ENCODE results near the gene CCDC33. TPM values are rescaled to one million over a fixed set of nuclear protein-coding genes. Genes with fewer than 3 reads are reported as not detected.

CCDC33 gene
- total and polyA plus RNA-seq, 8 donors, result 0.58 to 9.4 (median 0.73) TPM; not detected in 5

DNA sequence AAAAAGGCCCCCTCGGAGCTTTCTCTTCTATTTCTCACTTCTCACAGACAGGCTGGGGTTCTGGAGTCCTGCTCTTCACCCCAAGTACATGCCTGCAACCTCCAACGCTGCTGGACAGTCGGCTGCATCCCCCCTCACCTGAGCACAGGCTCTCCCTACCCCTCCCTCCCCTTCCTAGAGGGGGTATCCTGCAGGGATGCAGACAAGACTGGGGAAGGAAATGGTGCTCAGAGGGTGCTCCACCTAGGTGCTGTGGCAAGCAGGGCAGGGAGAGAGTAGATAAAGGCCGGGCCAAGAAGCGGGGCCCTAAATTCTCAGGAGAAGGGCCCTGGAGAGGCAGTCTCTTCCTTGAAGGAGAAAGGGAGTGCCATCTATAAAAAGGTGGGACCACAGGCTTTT, 26.6 kb upstream of the CCDC33 start:
- TF ChIP-seq POLR2AphosphoS5 (IDR thresholded peaks at IDR 0.05) (no peak), EP300 (IDR thresholded peaks at IDR 0.05) (no peak), POLR2A (IDR thresholded peaks at IDR 0.05) (no peak)
- TF ChIP-seq, protein P1, sequence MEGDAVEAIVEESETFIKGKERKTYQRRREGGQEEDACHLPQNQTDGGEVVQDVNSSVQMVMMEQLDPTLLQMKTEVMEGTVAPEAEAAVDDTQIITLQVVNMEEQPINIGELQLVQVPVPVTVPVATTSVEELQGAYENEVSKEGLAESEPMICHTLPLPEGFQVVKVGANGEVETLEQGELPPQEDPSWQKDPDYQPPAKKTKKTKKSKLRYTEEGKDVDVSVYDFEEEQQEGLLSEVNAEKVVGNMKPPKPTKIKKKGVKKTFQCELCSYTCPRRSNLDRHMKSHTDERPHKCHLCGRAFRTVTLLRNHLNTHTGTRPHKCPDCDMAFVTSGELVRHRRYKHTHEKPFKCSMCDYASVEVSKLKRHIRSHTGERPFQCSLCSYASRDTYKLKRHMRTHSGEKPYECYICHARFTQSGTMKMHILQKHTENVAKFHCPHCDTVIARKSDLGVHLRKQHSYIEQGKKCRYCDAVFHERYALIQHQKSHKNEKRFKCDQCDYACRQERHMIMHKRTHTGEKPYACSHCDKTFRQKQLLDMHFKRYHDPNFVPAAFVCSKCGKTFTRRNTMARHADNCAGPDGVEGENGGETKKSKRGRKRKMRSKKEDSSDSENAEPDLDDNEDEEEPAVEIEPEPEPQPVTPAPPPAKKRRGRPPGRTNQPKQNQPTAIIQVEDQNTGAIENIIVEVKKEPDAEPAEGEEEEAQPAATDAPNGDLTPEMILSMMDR (IDR thresholded peaks at IDR 0.05), result no peak
- peaks cover 0 to 5% (median under 1%) of the 10 kb centered on the region in 4 donors for H3K4me1 ChIP-seq
- no peak for DNase-seq
- H3K4me3 ChIP-seq, result no peak overlapping the region
- H3K36me3 ChIP-seq, result no peaks in the 10 kb centered on the region
- no peaks in the 10 kb centered on the region for H3K9me3 ChIP-seq
- WGBS, 5 donors, result 65 to 84% (median 71%) methylated on average over 5 of the region's 5 CpGs
- H3K27me3 ChIP-seq, result peaks cover 0 to 20% (median 0%) of the 10 kb centered on the region in 3 donors
- intact Hi-C loops (cut with DNase I; ENCODE audit: low total_unique reads), result no loop called here
- no peak overlapping the region for H3K27ac ChIP-seq

DNA sequence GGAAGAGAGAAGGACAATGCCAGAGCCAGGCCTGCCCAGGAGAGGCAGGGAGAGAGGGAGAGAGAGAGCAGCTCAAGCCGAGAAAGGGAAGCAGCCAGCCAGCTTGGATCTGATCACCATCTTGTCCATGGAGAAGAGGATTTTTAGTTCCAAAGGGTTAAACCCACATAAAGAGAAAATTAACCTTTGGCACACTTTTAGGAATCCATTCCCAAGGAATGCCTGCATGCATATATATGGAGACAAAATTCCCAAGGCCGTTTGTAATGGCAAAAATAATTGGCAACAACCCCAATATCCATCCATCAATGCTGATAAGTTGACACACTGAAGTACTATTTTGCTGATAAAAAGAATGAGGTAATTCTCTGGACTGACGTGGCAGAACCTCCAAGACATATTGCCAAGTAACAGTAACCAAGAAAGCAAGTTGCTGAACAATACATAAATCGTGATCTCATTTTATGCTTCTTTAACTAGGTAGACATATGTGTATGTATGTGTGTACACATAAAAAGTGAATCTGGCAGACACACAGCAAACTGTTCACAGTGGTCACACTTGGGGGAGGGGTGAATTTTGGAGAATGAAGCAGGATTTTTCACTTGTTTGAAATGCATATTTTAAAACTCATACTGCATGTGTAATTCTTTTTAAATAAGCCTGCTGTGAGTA, 26.0 kb upstream of the CCDC33 start:
- Histone ChIP-seq H3K9me3 (no peaks in the 10 kb centered on the region), H3K27ac (no peak overlapping the region), H3K4me3 (no peak overlapping the region), H3K27me3 (peaks cover 0 to 20% (median 0%) of the 10 kb centered on the region in 3 donors), H3K4me1 (peaks cover 0 to 6% (median 4%) of the 10 kb centered on the region in 4 donors), H3K36me3 (no peaks in the 10 kb centered on the region)
- 23 to 44% (median 31%) methylated on average over 4 of the region's 4 CpGs for WGBS, 5 donors
- no peak for TF ChIP-seq POLR2A (IDR thresholded peaks at IDR 0.05)
- no peak for TF ChIP-seq POLR2AphosphoS5 (IDR thresholded peaks at IDR 0.05)
- TF ChIP-seq, protein P1 (IDR thresholded peaks at IDR 0.05), result no peak
- TF ChIP-seq EP300 (IDR thresholded peaks at IDR 0.05), result no peak
- DNase-seq, result peak in 1 of 2 donors; percentile 90
- intact Hi-C loops (cut with DNase I; ENCODE audit: low total_unique reads), result no loop called here

DNA sequence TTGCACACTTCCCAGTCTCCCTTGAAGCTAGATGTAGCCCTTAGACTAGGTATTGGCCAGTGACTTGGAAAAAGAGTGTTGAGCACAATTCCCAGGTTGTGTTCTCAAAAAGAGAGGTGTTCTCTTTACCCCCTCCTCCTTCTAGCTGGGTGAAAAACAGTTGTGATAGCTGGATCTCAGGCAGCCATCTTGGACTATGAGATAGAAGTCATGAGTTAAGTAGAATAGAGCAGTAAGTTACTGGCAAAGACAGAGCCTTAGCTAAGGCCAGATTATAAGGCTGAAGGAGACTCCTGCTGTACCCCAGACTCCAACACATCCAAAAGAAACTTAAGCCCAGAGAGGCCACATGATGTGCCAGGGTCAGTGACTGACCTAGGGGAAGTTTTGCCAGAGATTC, 25.4 kb upstream of the CCDC33 start:
- peaks cover 0 to 12% (median 7%) of the 10 kb centered on the region in 4 donors for H3K4me1 ChIP-seq
- intact Hi-C loops (cut with DNase I; ENCODE audit: low total_unique reads), result no loop called here
- H3K27ac ChIP-seq, result no peak overlapping the region
- no peak overlapping the region for H3K4me3 ChIP-seq
- TF ChIP-seq EP300 (IDR thresholded peaks at IDR 0.05), result no peak
- TF ChIP-seq, protein P1 (IDR thresholded peaks at IDR 0.05), result no peak
- no peak for DNase-seq
- no peaks in the 10 kb centered on the region for H3K36me3 ChIP-seq
- no peaks in the 10 kb centered on the region for H3K9me3 ChIP-seq
- peaks cover 0 to 18% (median 0%) of the 10 kb centered on the region in 3 donors for H3K27me3 ChIP-seq

DNA sequence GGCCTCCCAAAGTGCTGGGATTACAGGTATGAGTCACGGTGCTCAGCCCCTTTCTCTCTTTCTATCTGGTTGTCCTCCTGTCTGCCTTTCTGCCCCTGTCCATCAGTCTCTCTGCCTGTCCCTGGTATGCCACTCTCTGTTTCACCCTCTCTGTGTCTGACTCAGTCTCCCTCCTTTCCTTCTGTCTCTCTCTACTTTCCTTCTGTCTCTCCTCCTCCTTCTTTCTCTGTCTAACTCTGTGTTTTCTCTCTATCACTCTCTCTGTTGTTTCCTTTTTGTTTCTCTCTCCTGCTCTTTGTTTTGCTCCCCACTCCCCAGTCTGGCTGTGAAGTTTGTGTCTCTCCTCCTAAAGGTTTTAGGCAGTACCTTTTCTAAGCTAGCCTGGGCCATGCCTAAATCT, 24.5 kb upstream of the CCDC33 start:
- H3K36me3 ChIP-seq, result no peaks in the 10 kb centered on the region
- H3K9me3 ChIP-seq, result no peaks in the 10 kb centered on the region
- intact Hi-C loops (cut with DNase I; ENCODE audit: low total_unique reads), result no loop called here
- DNase-seq, result no peak
- H3K27me3 ChIP-seq, result peaks cover 0 to 18% (median 0%) of the 10 kb centered on the region in 3 donors
- TF ChIP-seq EP300 (IDR thresholded peaks at IDR 0.05), result no peak
- no peak overlapping the region for H3K4me3 ChIP-seq
- H3K4me1 ChIP-seq, result peaks cover 0 to 17% (median 8%) of the 10 kb centered on the region in 4 donors
- no peak overlapping the region for H3K27ac ChIP-seq
- WGBS, 5 donors, result 92 to 100% (median 100%) methylated on average over 1 of the region's 1 CpG

DNA sequence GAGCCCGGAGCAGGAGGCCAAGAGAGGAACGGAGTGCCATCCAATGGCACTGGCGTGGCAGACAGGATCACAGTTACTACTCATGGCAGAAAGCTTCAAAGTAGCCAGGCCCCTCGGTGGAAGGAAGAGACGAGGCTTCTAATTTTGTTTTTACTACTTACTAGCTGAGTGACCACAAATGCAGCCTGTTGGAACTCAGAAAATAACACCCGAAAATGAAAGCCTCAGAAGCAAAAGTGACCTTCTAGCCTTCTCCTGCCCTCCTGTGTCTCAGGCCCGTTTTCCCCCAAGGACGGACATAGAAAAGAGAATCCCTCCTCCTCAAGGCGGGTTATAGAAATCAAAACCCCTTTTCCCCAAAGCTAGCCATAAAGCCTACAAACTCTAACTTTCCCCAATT, 23.6 kb upstream of the CCDC33 start:
- no peak for DNase-seq
- no peaks in the 10 kb centered on the region for H3K36me3 ChIP-seq
- H3K9me3 ChIP-seq, result no peaks in the 10 kb centered on the region
- peaks cover 0 to 18% (median 0%) of the 10 kb centered on the region in 3 donors for H3K27me3 ChIP-seq
- 88 to 91% (median 89%) methylated on average over 9 of the region's 9 CpGs for WGBS, 5 donors
- H3K4me1 ChIP-seq, result peaks cover 0 to 17% (median 10%) of the 10 kb centered on the region in 4 donors
- no peak overlapping the region for H3K27ac ChIP-seq
- intact Hi-C loops (cut with DNase I; ENCODE audit: low total_unique reads), result no loop called here
- no peak for TF ChIP-seq POLR2AphosphoS5 (IDR thresholded peaks at IDR 0.05)
- no peak for TF ChIP-seq EP300 (IDR thresholded peaks at IDR 0.05)
- TF ChIP-seq, protein P1 (IDR thresholded peaks at IDR 0.05), result no peak
- no peak for TF ChIP-seq POLR2A (IDR thresholded peaks at IDR 0.05)
- no peak overlapping the region for H3K4me3 ChIP-seq
